ENCODE data around the gene PGAP3.

DNA sequence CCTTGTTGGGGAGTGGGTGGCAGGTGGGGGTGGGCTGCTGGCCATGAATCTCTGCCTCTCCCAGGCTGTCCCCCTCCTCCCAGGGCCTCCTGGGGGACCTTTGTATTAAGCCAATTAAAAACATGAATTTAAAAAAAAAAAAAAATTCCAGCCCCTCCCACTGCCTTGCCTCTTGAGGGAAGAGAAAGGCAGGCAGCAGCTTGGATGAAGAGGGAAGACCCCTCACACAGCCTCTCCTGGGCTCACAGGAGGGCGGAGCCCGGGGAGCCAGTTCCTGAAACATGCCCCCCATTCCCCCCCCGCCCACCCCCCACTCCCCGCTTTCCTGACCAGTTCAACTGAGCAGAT, 24.5 kb downstream of the PGAP3 start:
- TF ChIP-seq, protein P1, sequence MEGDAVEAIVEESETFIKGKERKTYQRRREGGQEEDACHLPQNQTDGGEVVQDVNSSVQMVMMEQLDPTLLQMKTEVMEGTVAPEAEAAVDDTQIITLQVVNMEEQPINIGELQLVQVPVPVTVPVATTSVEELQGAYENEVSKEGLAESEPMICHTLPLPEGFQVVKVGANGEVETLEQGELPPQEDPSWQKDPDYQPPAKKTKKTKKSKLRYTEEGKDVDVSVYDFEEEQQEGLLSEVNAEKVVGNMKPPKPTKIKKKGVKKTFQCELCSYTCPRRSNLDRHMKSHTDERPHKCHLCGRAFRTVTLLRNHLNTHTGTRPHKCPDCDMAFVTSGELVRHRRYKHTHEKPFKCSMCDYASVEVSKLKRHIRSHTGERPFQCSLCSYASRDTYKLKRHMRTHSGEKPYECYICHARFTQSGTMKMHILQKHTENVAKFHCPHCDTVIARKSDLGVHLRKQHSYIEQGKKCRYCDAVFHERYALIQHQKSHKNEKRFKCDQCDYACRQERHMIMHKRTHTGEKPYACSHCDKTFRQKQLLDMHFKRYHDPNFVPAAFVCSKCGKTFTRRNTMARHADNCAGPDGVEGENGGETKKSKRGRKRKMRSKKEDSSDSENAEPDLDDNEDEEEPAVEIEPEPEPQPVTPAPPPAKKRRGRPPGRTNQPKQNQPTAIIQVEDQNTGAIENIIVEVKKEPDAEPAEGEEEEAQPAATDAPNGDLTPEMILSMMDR (IDR thresholded peaks at IDR 0.05): no peak
- TF ChIP-seq POLR2A (IDR thresholded peaks at IDR 0.05): no peak
